ENCODE data around the gene SERPIND1.

DNA sequence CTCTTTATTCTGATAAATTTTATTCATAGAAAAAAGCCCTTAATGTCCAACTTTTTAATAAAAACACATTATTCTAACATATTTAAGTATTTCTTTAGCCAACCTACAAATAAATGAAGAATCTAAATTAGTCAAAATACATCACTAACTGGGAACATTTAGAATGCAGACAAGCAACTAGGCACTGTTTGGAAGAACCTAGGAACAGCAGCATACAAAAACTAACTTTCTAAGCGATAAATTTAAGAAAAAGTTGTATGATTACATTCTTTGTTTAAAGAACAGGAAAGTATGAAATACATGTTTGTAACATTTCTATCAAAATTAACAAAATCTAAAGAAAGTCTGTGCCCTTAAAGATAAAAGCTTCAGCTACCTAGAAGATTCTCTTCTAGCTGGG lies 49.4 kb downstream of the SERPIND1 start:
- TF ChIP-seq GATA1 (IDR thresholded peaks at IDR 0.05; ENCODE audit: low read depth, low read length): no peak
- TF ChIP-seq POLR2A (IDR thresholded peaks at IDR 0.05; ENCODE audit: low read length): no peak
